Epidermal melanocyte (primary cell): ENCODE measurements around the gene KLRC2.
"Not testable (repeated sequence)": the region's sequence is repeated elsewhere in the genome, so short reads cannot be mapped to it uniquely, and the experiment has no call there.

Experiments used
- DNase-seq: peaks from one replicate; pipeline ENCODE4 v3.0.0; 2011; ENCODE audit warnings: low spot score; ENCODE audit not compliant: insufficient read length

KLRC2 gene

GRCh38 chr12:10435816-10436215, at the start of gene KLRC2:
Gene KLRC2, minus strand, starts transcription at chr12:10436010. Its CDS starts 24 bp downstream, at chr12:10435986.
- not testable (repeated sequence) for DNase-seq

- not testable (repeated sequence) for DNase-seq
Observed at GRCh38 chr12:10481901-10482300, 46.1 kb upstream of the KLRC2 start.

- DNase-seq: not testable (repeated sequence)
Observed at GRCh38 chr12:10472808-10473207, 37.0 kb upstream of the KLRC2 start.

- DNase-seq: no peak
Observed at GRCh38 chr12:10469701-10470100, 33.9 kb upstream of the KLRC2 start.

GRCh38 chr12:10466311-10466710, 30.5 kb upstream of the KLRC2 start:
- no peak for DNase-seq

- DNase-seq: no peak
Observed at GRCh38 chr12:10457760-10458159, 21.9 kb upstream of the KLRC2 start.

GRCh38 chr12:10456856-10457255, 21.0 kb upstream of the KLRC2 start:
- no peak for DNase-seq

GRCh38 chr12:10455766-10456165, 20.0 kb upstream of the KLRC2 start:
- no peak for DNase-seq

- DNase-seq: no peak
Observed at GRCh38 chr12:10454531-10454930, 18.7 kb upstream of the KLRC2 start.

- DNase-seq: no peak
Observed at GRCh38 chr12:10453156-10453555, 17.3 kb upstream of the KLRC2 start, which contains the start of gene KLRC1. Gene KLRC1, minus strand, starts transcription at chr12:10453377. Its CDS starts 2,221 bp downstream, at chr12:10451156.

GRCh38 chr12:10448236-10448635, 12.4 kb upstream of the KLRC2 start:
- DNase-seq: no peak

GRCh38 chr12:10446052-10446451, 10.2 kb upstream of the KLRC2 start:
- DNase-seq: not testable (repeated sequence)

GRCh38 chr12:10441144-10441543, 5.3 kb upstream of the KLRC2 start:
- not testable (repeated sequence) for DNase-seq

- not testable (repeated sequence) for DNase-seq
Observed at GRCh38 chr12:10439608-10440274, 3.9 kb upstream of the KLRC2 start.

- DNase-seq: not testable (repeated sequence)
Observed at GRCh38 chr12:10437601-10438000, 1.8 kb upstream of the KLRC2 start.

GRCh38 chr12:10430623-10431022, 5.2 kb downstream of the KLRC2 start:
- not testable (repeated sequence) for DNase-seq

GRCh38 chr12:10425938-10426337, 9.9 kb downstream of the KLRC2 start:
- not testable (repeated sequence) for DNase-seq

GRCh38 chr12:10424260-10424899, 11.4 kb downstream of the KLRC2 start:
- not testable (repeated sequence) for DNase-seq

- DNase-seq: not testable (repeated sequence)
Observed at GRCh38 chr12:10422159-10422558, 13.7 kb downstream of the KLRC2 start.

- DNase-seq: not testable (repeated sequence)
Observed at GRCh38 chr12:10420334-10420733, 15.5 kb downstream of the KLRC2 start, which contains the start of gene KLRC3. Gene KLRC3, minus strand, starts transcription at chr12:10420595. Its CDS starts 45 bp downstream, at chr12:10420550.

- no peak for DNase-seq
Observed at GRCh38 chr12:10409392-10409791, 26.4 kb downstream of the KLRC2 start, which contains the start of gene KLRC4. Gene KLRC4, minus strand, starts transcription at chr12:10409757. Its CDS starts 182 bp downstream, at chr12:10409575.

GRCh38 chr12:10408842-10409241, 27.0 kb downstream of the KLRC2 start:
- no peak for DNase-seq
